Breast epithelium (tissue), 4 donors: Measurements from ENCODE around the gene GATAD2B. TPM values are rescaled to one million over a fixed set of nuclear protein-coding genes. Genes with fewer than 3 reads are reported as not detected.
A peak's percentile ranks its signal among the peaks of the same experiment; 100 is the strongest.

Source experiments
- DNase-seq, 2 donors: peaks; one replicate each; pipeline ENCODE4 v3.0.0-alpha.2; 2019; ENCODE audit warnings: low spot score in 2 of 2
- H3K27ac ChIP-seq, 2 donors: fragments of 200-600 bp; sonication (generic) in 1 of 2; one replicate each; pipeline ENCODE4 v1.5.1; 2016 to 2019; ENCODE audit warnings: mild to moderate bottlenecking in 1 of 2
- H3K27me3 ChIP-seq, 2 donors: fragments of 200-600 bp; sonication (generic) in 1 of 2; one replicate each; pipeline versions ENCODE4 v1.5.1 to v1.6.0; 2017 to 2019; ENCODE audit warnings: control low read depth in 1 of 2, mild to moderate bottlenecking in 1 of 2
- H3K36me3 ChIP-seq: fragments of 200-600 bp; one replicate; pipeline ENCODE4 v1.5.1; 2019
- H3K4me1 ChIP-seq, 2 donors: fragments of 200-600 bp; sonication (generic); one replicate each; pipeline ENCODE4 v1.5.1; 2016 to 2019; ENCODE audit warnings: control low read depth in 1 of 2
- H3K4me3 ChIP-seq, 3 donors: fragments of 200-600 bp; sonication (generic); 1 replicate in 2 of 3; 2 replicates in 1 of 3; pipeline ENCODE4 v1.5.1; 2016 to 2019; ENCODE audit warnings: mild to moderate bottlenecking in 3 of 3, moderate library complexity in 2 of 3
- H3K9me3 ChIP-seq, 2 donors: fragments of 200-600 bp; sonication (generic) in 1 of 2; one replicate each; pipeline ENCODE4 v1.5.1; 2016 to 2019; ENCODE audit warnings: control low read depth in 1 of 2
- POLR2A ChIP-seq: fragments of 450-650 bp; IDR thresholded peaks from one replicate; pipeline ENCODE4 v1.6.1; 2016; ENCODE audit warnings: antibody characterized with exemption, mild to moderate bottlenecking, moderate library complexity
- POLR2AphosphoS5 ChIP-seq, 3 donors: sonication (generic); formaldehyde crosslinking; IDR thresholded peaks; one replicate each; pipeline ENCODE4 v1.6.1; 2017; ENCODE audit warnings: antibody characterized with exemption in 3 of 3
- intact Hi-C: fragments of 100-400 bp; cut with DNase I; formaldehyde crosslinking; loops from one replicate; pipeline ENCODE4 v1.15.1; 2023; ENCODE audit warnings: low total_unique reads
- total RNA-seq, 3 donors: library from RNA; depleted of rRNA; stranded (reverse); fragments of >200 nt; gene quantifications; one replicate each; pipeline ENCODE4 v1.1.0, GENCODE V29; 2016
- TF ChIP-seq, protein P1 (sequence below), 3 donors: fragments of 450-650 bp; IDR thresholded peaks; one replicate each; pipeline ENCODE4 v1.5.1; 2016 to 2017; ENCODE audit warnings: antibody characterized with exemption in 3 of 3, mild to moderate bottlenecking in 3 of 3, moderate library complexity in 3 of 3

The GATAD2B gene
- total RNA-seq, 3 donors from 2014 or later, result 18.7 to 21.2 (median 20.0) TPM

DNA sequence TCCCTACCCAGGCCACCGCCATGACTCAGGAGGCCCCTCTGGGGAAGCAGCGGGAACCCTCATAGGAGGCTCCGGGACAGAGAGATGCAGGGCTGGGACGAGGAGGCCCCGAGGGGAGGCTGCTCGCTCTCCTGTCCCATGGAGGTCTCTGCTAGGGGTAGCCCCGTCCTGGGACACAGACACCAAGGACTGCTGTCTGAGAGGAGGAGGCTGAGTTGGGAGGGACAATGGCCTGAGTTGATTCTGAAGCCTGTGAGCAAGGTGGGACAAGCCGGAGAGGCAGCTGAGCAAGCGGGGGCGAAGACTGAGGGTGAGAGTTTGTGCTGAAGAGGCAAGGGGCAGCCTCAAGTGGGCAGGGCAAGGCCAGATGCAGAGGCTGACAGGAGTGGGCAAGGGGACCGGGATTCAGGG is 130.1 kb downstream of the GATAD2B start:
- Histone ChIP-seq H3K27ac (no peak overlapping the region), H3K4me1 (peaks cover 0 to 6% of the 10 kb centered on the region in 2 donors), H3K9me3 (no peaks in the 10 kb centered on the region), H3K36me3 (no peaks in the 10 kb centered on the region), H3K27me3 (no peaks in the 10 kb centered on the region), H3K4me3 (no peak overlapping the region)
- TF ChIP-seq, protein P1, sequence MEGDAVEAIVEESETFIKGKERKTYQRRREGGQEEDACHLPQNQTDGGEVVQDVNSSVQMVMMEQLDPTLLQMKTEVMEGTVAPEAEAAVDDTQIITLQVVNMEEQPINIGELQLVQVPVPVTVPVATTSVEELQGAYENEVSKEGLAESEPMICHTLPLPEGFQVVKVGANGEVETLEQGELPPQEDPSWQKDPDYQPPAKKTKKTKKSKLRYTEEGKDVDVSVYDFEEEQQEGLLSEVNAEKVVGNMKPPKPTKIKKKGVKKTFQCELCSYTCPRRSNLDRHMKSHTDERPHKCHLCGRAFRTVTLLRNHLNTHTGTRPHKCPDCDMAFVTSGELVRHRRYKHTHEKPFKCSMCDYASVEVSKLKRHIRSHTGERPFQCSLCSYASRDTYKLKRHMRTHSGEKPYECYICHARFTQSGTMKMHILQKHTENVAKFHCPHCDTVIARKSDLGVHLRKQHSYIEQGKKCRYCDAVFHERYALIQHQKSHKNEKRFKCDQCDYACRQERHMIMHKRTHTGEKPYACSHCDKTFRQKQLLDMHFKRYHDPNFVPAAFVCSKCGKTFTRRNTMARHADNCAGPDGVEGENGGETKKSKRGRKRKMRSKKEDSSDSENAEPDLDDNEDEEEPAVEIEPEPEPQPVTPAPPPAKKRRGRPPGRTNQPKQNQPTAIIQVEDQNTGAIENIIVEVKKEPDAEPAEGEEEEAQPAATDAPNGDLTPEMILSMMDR (IDR thresholded peaks at IDR 0.05), result no peak
- no peak for TF ChIP-seq POLR2AphosphoS5 (IDR thresholded peaks at IDR 0.05)
- TF ChIP-seq POLR2A, result no peak
- intact Hi-C loops, result loop anchor here (10.0 kb wide), 1 partner anchor 182 kb away; the partner anchor contains the start of gene JTB
- no peak for DNase-seq

DNA sequence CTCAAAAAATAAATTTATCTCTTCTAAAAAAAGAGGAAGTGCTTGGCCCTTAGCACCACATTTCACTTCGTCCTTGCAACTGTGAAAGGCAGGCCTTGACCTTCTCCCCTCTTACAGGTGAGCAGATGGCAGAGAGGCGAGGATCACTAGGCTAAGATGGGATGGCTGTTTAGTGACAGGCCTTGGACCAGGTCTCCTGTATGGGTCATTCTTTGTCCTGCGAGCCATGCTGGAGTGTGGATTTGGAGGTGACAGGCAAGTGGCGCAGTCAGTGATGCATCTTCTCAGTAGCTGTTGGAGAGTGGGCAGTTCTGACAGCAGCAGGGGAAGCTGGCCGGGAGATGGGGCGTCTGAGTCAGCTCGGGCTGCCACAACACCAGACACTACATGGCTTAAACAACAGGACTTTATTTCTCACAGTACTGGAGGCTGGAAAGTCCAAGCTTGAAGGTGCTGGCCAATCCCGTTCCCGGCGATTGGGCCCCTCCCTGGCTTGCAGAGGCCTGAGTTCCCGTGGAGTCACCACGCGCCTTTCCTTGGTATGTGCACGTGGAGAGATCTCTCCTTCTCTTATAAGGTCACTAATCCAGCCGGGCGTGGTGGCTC is 131.0 kb downstream of the GATAD2B start:
- no peak for TF ChIP-seq POLR2AphosphoS5 (IDR thresholded peaks at IDR 0.05)
- TF ChIP-seq, protein P1 (IDR thresholded peaks at IDR 0.05), result no peak
- no peak for TF ChIP-seq POLR2A
- H3K36me3 ChIP-seq, result no peaks in the 10 kb centered on the region
- H3K4me3 ChIP-seq, result no peak overlapping the region
- DNase-seq, result no peak
- no peaks in the 10 kb centered on the region for H3K27me3 ChIP-seq
- no peaks in the 10 kb centered on the region for H3K9me3 ChIP-seq
- intact Hi-C loops, result loop anchor here (10.0 kb wide), 1 partner anchor 183 kb away; the partner anchor contains the start of gene JTB
- H3K4me1 ChIP-seq, result peaks cover 0 to 6% of the 10 kb centered on the region in 2 donors
- peak overlapping the region in 1 of 2 donors; percentile 93 for H3K27ac ChIP-seq

GRCh38 chr1:153790966-153791647 is 131.7 kb downstream of the GATAD2B start:
- TF ChIP-seq POLR2AphosphoS5 (IDR thresholded peaks at IDR 0.05) (no peak), POLR2A (no peak)
- TF ChIP-seq, protein P1 (IDR thresholded peaks at IDR 0.05), result no peak
- H3K27ac ChIP-seq, result peak overlapping the region; percentile 80 to 93
- intact Hi-C loops, result loop anchor here (10.0 kb wide), 1 partner anchor 184 kb away; the partner anchor contains the start of gene JTB
- no peaks in the 10 kb centered on the region for H3K27me3 ChIP-seq
- H3K4me1 ChIP-seq, result peaks cover 0 to 6% of the 10 kb centered on the region in 2 donors
- no peaks in the 10 kb centered on the region for H3K36me3 ChIP-seq
- H3K9me3 ChIP-seq, result no peaks in the 10 kb centered on the region
- DNase-seq, result no peak
- peak overlapping the region; percentile 14 to 59 (median 35) for H3K4me3 ChIP-seq

DNA sequence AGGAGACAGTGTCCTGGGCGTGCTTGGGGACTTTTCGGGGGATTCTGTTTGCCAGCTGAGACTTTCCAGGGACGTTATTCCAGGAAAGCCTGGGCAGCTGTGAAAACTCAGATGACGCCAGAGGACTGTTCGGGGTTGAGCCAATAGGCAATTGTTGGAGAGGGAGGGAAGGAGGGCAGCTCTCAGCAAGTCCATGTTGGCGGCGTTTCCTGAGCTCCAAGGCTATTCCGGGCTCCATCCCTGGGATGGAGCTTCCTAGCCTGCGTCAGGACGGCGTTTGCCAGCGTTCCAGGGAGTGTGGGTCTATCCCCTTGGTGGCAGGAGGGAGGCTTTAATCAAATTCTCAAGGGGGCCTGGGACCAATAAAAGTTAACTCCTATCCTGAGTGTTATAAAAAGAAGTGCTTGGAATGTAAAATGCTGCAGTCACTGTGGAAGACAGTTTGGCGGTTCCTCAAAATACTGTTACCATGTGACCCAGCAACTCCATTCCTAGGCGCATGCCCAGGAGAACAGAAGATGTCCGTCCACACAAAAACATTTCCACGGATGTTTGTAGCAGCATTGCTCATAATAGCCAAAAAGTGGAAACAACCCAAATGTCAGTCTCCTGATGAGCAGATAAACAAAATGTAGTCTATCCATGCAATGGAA is 132.3 kb downstream of the GATAD2B start:
- peak in 1 of 2 donors; percentile 68 for DNase-seq
- peak overlapping the region; percentile 14 to 59 (median 35) for H3K4me3 ChIP-seq
- no peaks in the 10 kb centered on the region for H3K27me3 ChIP-seq
- H3K4me1 ChIP-seq, result peaks cover 0 to 6% of the 10 kb centered on the region in 2 donors
- H3K36me3 ChIP-seq, result no peaks in the 10 kb centered on the region
- no peaks in the 10 kb centered on the region for H3K9me3 ChIP-seq
- H3K27ac ChIP-seq, result peak overlapping the region; percentile 80 to 93
- intact Hi-C loops, result loop anchor here (10.0 kb wide), 1 partner anchor 184 kb away; the partner anchor contains the start of gene JTB
- TF ChIP-seq POLR2AphosphoS5 (IDR thresholded peaks at IDR 0.05), result peak in 2 of 3 donors; percentile 57 to 58
- TF ChIP-seq, protein P1 (IDR thresholded peaks at IDR 0.05), result no peak
